Breast epithelium (tissue), 4 donors: Measurements from ENCODE around the gene NCK2. TPM values are rescaled to one million over a fixed set of nuclear protein-coding genes. Genes with fewer than 3 reads are reported as not detected.

Experiments
- DNase-seq, 2 donors: peaks; one replicate each; pipeline ENCODE4 v3.0.0-alpha.2; 2019; ENCODE audit warnings: low spot score in 2 of 2
- H3K27ac ChIP-seq, 2 donors: fragments of 200-600 bp; sonication (generic) in 1 of 2; one replicate each; pipeline ENCODE4 v1.5.1; 2016 to 2019; ENCODE audit warnings: mild to moderate bottlenecking in 1 of 2
- H3K27me3 ChIP-seq, 2 donors: fragments of 200-600 bp; sonication (generic) in 1 of 2; one replicate each; pipeline versions ENCODE4 v1.5.1 to v1.6.0; 2017 to 2019; ENCODE audit warnings: control low read depth in 1 of 2, mild to moderate bottlenecking in 1 of 2
- H3K36me3 ChIP-seq: fragments of 200-600 bp; one replicate; pipeline ENCODE4 v1.5.1; 2019
- H3K4me1 ChIP-seq, 2 donors: fragments of 200-600 bp; sonication (generic); one replicate each; pipeline ENCODE4 v1.5.1; 2016 to 2019; ENCODE audit warnings: control low read depth in 1 of 2
- H3K4me3 ChIP-seq, 3 donors: fragments of 200-600 bp; sonication (generic); 1 replicate in 2 of 3; 2 replicates in 1 of 3; pipeline ENCODE4 v1.5.1; 2016 to 2019; ENCODE audit warnings: mild to moderate bottlenecking in 3 of 3, moderate library complexity in 2 of 3
- H3K9me3 ChIP-seq, 2 donors: fragments of 200-600 bp; sonication (generic) in 1 of 2; one replicate each; pipeline ENCODE4 v1.5.1; 2016 to 2019; ENCODE audit warnings: control low read depth in 1 of 2
- POLR2A ChIP-seq: fragments of 450-650 bp; IDR thresholded peaks from one replicate; pipeline ENCODE4 v1.6.1; 2016; ENCODE audit warnings: antibody characterized with exemption, mild to moderate bottlenecking, moderate library complexity
- POLR2AphosphoS5 ChIP-seq, 3 donors: sonication (generic); formaldehyde crosslinking; IDR thresholded peaks; one replicate each; pipeline ENCODE4 v1.6.1; 2017; ENCODE audit warnings: antibody characterized with exemption in 3 of 3
- intact Hi-C: fragments of 100-400 bp; cut with DNase I; formaldehyde crosslinking; loops from one replicate; pipeline ENCODE4 v1.15.1; 2023; ENCODE audit warnings: low total_unique reads
- total RNA-seq, 3 donors: library from RNA; depleted of rRNA; stranded (reverse); fragments of >200 nt; gene quantifications; one replicate each; pipeline ENCODE4 v1.1.0, GENCODE V29; 2016
- TF ChIP-seq, protein P1 (sequence below), 3 donors: fragments of 450-650 bp; IDR thresholded peaks; one replicate each; pipeline ENCODE4 v1.5.1; 2016 to 2017; ENCODE audit warnings: antibody characterized with exemption in 3 of 3, mild to moderate bottlenecking in 3 of 3, moderate library complexity in 3 of 3

NCK2 gene
- total RNA-seq, 3 donors from 2014 or later, result 42.0 to 54.3 (median 46.9) TPM

DNA sequence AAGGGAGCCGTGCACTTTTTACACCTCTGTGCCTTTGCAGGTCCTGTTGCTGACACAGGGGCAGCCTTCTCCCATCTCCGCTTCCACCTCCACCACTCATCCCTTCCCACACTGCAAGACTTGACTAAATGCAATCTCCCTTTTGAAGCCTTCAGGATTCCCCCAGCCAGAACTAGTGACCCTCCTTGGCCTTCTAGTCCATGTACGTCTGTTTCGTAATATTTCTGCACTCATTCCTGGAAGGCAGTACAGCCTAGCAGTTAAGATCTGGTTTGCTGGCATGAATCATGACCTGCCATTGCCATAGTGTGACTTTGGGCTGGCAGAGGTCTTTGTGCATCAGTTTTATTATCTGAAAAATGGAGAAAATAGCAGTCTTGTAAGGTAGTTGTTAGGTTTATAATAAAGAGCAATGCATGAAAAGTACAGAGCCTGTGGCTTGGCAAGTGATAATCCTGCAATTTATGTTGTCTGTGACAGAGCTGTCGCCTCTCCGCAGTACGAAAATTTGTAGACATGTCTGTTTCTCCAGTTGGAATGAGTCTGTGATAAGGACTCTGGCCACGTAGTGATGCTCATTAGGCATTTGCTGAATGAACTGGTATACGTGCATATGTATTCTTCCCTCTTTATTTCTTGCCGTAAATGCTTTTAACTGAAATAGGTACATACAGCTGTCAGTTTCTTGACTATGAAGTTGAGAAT is 36.7 kb downstream of the NCK2 start:
- no peak overlapping the region for H3K4me3 ChIP-seq
- TF ChIP-seq, protein P1, sequence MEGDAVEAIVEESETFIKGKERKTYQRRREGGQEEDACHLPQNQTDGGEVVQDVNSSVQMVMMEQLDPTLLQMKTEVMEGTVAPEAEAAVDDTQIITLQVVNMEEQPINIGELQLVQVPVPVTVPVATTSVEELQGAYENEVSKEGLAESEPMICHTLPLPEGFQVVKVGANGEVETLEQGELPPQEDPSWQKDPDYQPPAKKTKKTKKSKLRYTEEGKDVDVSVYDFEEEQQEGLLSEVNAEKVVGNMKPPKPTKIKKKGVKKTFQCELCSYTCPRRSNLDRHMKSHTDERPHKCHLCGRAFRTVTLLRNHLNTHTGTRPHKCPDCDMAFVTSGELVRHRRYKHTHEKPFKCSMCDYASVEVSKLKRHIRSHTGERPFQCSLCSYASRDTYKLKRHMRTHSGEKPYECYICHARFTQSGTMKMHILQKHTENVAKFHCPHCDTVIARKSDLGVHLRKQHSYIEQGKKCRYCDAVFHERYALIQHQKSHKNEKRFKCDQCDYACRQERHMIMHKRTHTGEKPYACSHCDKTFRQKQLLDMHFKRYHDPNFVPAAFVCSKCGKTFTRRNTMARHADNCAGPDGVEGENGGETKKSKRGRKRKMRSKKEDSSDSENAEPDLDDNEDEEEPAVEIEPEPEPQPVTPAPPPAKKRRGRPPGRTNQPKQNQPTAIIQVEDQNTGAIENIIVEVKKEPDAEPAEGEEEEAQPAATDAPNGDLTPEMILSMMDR (IDR thresholded peaks at IDR 0.05), result no peak
- TF ChIP-seq POLR2AphosphoS5 (IDR thresholded peaks at IDR 0.05) (no peak), POLR2A (no peak)
- no peak overlapping the region for H3K27ac ChIP-seq
- H3K9me3 ChIP-seq, result no peaks in the 10 kb centered on the region
- intact Hi-C loops, result no loop called here
- no peaks in the 10 kb centered on the region for H3K27me3 ChIP-seq
- no peak for DNase-seq
- H3K36me3 ChIP-seq, result no peaks in the 10 kb centered on the region
- peaks cover 0 to 14% of the 10 kb centered on the region in 2 donors for H3K4me1 ChIP-seq

DNA sequence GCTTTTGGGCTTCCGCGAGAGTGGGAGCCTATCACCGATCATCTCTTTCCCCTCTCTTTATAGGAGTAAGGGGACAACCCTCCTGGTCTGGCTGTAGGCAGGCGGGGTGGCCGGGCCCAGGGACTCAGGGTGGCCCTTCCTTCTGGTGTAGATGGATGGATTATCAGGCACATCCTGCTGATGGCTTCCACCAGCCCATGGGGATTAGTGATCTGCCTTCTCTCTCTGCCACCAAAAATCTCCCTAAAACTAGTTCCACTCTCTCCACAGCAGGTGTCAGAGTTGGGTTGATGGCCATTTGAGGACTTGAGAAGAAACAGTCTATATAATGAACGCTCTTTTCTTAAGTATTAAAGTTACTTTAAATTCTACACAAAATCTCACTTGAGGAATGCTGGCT is 37.4 kb downstream of the NCK2 start:
- Histone ChIP-seq H3K9me3 (no peaks in the 10 kb centered on the region), H3K27me3 (no peaks in the 10 kb centered on the region), H3K4me3 (no peak overlapping the region), H3K4me1 (peaks cover 0 to 9% of the 10 kb centered on the region in 2 donors), H3K36me3 (no peaks in the 10 kb centered on the region), H3K27ac (no peak overlapping the region)
- intact Hi-C loops, result no loop called here
- TF ChIP-seq, protein P1 (IDR thresholded peaks at IDR 0.05), result no peak
- TF ChIP-seq POLR2A, result no peak
- TF ChIP-seq POLR2AphosphoS5 (IDR thresholded peaks at IDR 0.05), result no peak
- DNase-seq, result no peak

DNA sequence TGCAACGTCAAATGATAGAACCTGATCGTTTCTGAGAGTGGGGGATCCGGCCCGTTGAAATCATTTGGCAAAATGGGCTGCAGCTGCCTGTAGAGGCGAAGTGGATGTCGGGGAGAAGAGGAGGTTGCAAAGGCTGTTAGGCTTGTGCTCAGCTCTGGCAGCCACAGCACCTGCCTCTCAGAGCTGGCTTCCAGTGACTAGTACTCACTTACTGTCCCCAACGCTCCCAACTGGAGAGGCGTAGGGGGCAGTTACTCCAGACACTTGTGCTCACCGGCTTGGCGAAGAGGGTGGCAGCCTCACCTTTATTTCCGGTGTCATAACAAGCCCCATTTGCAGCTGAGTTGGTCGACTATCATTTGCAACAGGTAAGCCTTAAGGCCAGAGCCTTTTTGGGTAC is 37.9 kb downstream of the NCK2 start:
- Histone ChIP-seq H3K4me3 (no peak overlapping the region), H3K36me3 (no peaks in the 10 kb centered on the region), H3K4me1 (peaks cover 0 to 9% of the 10 kb centered on the region in 2 donors), H3K9me3 (no peaks in the 10 kb centered on the region), H3K27me3 (no peaks in the 10 kb centered on the region), H3K27ac (no peak overlapping the region)
- intact Hi-C loops, result no loop called here
- DNase-seq, result no peak
- TF ChIP-seq, protein P1 (IDR thresholded peaks at IDR 0.05), result no peak
- TF ChIP-seq POLR2A (no peak), POLR2AphosphoS5 (IDR thresholded peaks at IDR 0.05) (no peak)

DNA sequence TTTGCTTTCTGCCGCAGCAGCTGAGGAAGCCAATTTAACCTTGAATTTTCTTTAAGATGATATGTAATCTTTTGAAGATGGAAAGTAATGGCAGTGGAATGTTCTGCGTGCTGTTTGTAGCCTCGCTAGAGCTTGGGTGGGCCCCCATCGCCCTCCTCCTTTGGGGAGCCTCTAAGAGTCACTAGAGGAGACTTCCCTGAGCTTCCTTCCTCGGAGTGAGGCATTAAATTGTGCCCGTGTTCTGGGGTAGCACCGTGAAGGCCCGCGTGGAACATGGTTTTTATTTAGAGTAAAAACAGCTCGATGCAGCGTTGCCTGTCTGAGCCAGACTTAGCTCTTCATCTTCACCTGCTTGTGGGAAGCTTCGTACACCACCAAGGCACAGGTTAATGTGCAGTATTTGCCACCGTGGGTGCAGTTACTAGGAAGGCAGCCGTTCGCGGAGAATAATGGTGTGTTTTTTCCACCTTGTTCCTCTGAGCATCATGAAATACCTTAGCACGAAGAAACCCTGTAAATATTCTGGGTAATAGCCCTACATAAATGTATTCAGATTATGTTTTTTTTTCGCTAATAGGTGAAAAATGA is 38.5 kb downstream of the NCK2 start:
- intact Hi-C loops, result no loop called here

DNA sequence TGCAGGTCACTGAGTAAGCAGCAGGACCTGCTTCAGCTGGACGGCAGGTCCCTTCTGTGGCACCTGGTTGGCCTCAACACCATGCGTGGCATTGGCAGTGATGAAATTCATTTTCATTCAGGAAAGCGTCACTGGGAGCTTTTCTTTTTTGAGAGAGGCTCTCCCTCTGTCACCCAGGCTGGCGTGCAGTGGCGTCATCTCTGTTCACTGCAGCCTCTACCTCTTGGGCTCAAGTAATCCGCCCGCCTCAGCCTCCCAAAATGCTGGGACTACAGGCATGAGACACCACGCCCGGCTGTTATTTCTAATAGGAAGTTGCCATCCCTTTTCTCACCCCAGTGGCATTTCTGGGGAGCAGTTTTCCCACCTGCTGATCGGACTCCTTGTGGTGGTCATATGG is 39.3 kb downstream of the NCK2 start:
- Histone ChIP-seq H3K27ac (no peak overlapping the region), H3K4me3 (no peak overlapping the region), H3K27me3 (no peaks in the 10 kb centered on the region), H3K36me3 (no peaks in the 10 kb centered on the region), H3K9me3 (no peaks in the 10 kb centered on the region), H3K4me1 (no peaks in the 10 kb centered on the region)
- no peak for DNase-seq
- intact Hi-C loops, result no loop called here
- TF ChIP-seq POLR2AphosphoS5 (IDR thresholded peaks at IDR 0.05) (no peak), POLR2A (no peak)
- TF ChIP-seq, protein P1 (IDR thresholded peaks at IDR 0.05), result no peak

More for the DNA sequence above, 38.5 kb downstream of the NCK2 start:
- no peaks in the 10 kb centered on the region for H3K36me3 ChIP-seq
- no peak for TF ChIP-seq POLR2AphosphoS5 (IDR thresholded peaks at IDR 0.05)
- TF ChIP-seq, protein P1 (IDR thresholded peaks at IDR 0.05), result no peak
- TF ChIP-seq POLR2A, result no peak
- H3K27me3 ChIP-seq, result no peaks in the 10 kb centered on the region
- peaks cover 0 to 4% of the 10 kb centered on the region in 2 donors for H3K4me1 ChIP-seq
- H3K27ac ChIP-seq, result no peak overlapping the region
- no peak overlapping the region for H3K4me3 ChIP-seq
- no peaks in the 10 kb centered on the region for H3K9me3 ChIP-seq
- no peak for DNase-seq
